HG02759 (cell line): ENCODE measurements around the gene CARD8.
"Not testable (repeated sequence)": the region's sequence is repeated elsewhere in the genome, so short reads cannot be mapped to it uniquely, and the experiment has no call there.

Experiments used
- ATAC-seq: cut with Tn5 transposase; IDR thresholded peaks from one replicate; pipeline ENCODE4 v1.9.1; 2021; ENCODE audit warnings: mild to moderate bottlenecking, moderate library complexity; ENCODE audit not compliant: unreplicated experiment

Gene CARD8

GRCh38 chr19:48255376-48256303 lies at the start of gene CARD8:
CARD8 (minus strand) TSS chr19:48255912; CDS start chr19:48241020, 14,892 bp downstream.
- peak; percentile 60 for ATAC-seq

- ATAC-seq = no peak
These were observed 48.2 kb upstream of the CARD8 start for GRCh38 chr19:48303866-48304265.

GRCh38 chr19:48303367-48303766 lies 47.7 kb upstream of the CARD8 start:
- ATAC-seq = no peak

GRCh38 chr19:48302600-48302959 lies 46.9 kb upstream of the CARD8 start:
- no peak for ATAC-seq

GRCh38 chr19:48301886-48302599 lies 46.3 kb upstream of the CARD8 start:
- ATAC-seq = no peak

GRCh38 chr19:48297975-48298374 lies 42.3 kb upstream of the CARD8 start:
- no peak for ATAC-seq

- ATAC-seq = no peak
These were observed 41.4 kb upstream of the CARD8 start for GRCh38 chr19:48296963-48297734.

- no peak for ATAC-seq
These were observed 39.7 kb upstream of the CARD8 start for GRCh38 chr19:48295458-48295857.

- no peak for ATAC-seq
These were observed 37.1 kb upstream of the CARD8 start for GRCh38 chr19:48292798-48293197.

GRCh38 chr19:48291489-48291815 lies 35.7 kb upstream of the CARD8 start:
- ATAC-seq = not testable (repeated sequence)

GRCh38 chr19:48290771-48291488 lies 35.2 kb upstream of the CARD8 start:
- ATAC-seq = no peak

GRCh38 chr19:48290401-48290770 lies 34.7 kb upstream of the CARD8 start:
- no peak for ATAC-seq

- no peak for ATAC-seq
These were observed 32.0 kb upstream of the CARD8 start for GRCh38 chr19:48287748-48288147.

GRCh38 chr19:48284896-48285295 lies 29.2 kb upstream of the CARD8 start:
- ATAC-seq = no peak

- no peak for ATAC-seq
These were observed 28.2 kb upstream of the CARD8 start for GRCh38 chr19:48283908-48284307.

- no peak for ATAC-seq
These were observed 24.0 kb upstream of the CARD8 start for GRCh38 chr19:48279747-48280146.

- ATAC-seq = no peak
These were observed 19.2 kb upstream of the CARD8 start for GRCh38 chr19:48274938-48275337.

GRCh38 chr19:48274173-48274572 lies 18.5 kb upstream of the CARD8 start:
- no peak for ATAC-seq

- ATAC-seq = no peak
These were observed 15.9 kb upstream of the CARD8 start for GRCh38 chr19:48271531-48272151.

GRCh38 chr19:48269617-48270026 lies 13.9 kb upstream of the CARD8 start:
- ATAC-seq = not testable (repeated sequence)
